Measurements from ENCODE around the gene ANKRD44. TPM values are rescaled to one million over a fixed set of nuclear protein-coding genes. Genes with fewer than 3 reads are reported as not detected.

ANKRD44 gene
- total RNA-seq, 2 donors from 2014 or later, result 7.0 to 7.9 TPM

GRCh38 chr2:197126630-197127352, 183.8 kb downstream of the ANKRD44 start:
- H3K27ac ChIP-seq, result no peak overlapping the region

GRCh38 chr2:197124639-197125390, 185.8 kb downstream of the ANKRD44 start:
- no peaks in the 10 kb centered on the region for H3K9me3 ChIP-seq
- intact Hi-C loops (cut with DNase I), result no loop called here
- no peak overlapping the region for H3K9ac ChIP-seq (ENCODE audit: low read depth in 2 of 2, low read length in 2 of 2)
- TF ChIP-seq CTCF (IDR thresholded peaks at IDR 0.05), result no peak
- DNase-seq, result no peak
- no peaks in the 10 kb centered on the region for H3K27me3 ChIP-seq
- no peaks in the 10 kb centered on the region for H3K4me1 ChIP-seq
- H3K27ac ChIP-seq, result no peak overlapping the region
- H3K36me3 ChIP-seq, result no peaks in the 10 kb centered on the region
- H3K4me3 ChIP-seq, result no peak overlapping the region

More at GRCh38 chr2:197126630-197127352, 183.8 kb downstream of the ANKRD44 start:
- Histone ChIP-seq H3K36me3 (no peaks in the 10 kb centered on the region), H3K9me3 (no peaks in the 10 kb centered on the region), H3K4me3 (no peak overlapping the region), H3K9ac (ENCODE audit: low read depth in 2 of 2, low read length in 2 of 2) (no peak overlapping the region), H3K27me3 (no peaks in the 10 kb centered on the region), H3K4me1 (no peaks in the 10 kb centered on the region)
- DNase-seq, result no peak
- no peak for TF ChIP-seq CTCF (IDR thresholded peaks at IDR 0.05)
- intact Hi-C loops (cut with DNase I), result no loop called here

- Histone ChIP-seq H3K9ac (ENCODE audit: low read depth in 2 of 2, low read length in 2 of 2) (no peak overlapping the region), H3K27me3 (no peaks in the 10 kb centered on the region), H3K4me3 (no peak overlapping the region), H3K27ac (no peak overlapping the region), H3K4me1 (no peaks in the 10 kb centered on the region), H3K9me3 (no peaks in the 10 kb centered on the region), H3K36me3 (no peaks in the 10 kb centered on the region)
- no peak for DNase-seq
- TF ChIP-seq CTCF (IDR thresholded peaks at IDR 0.05), result no peak
- intact Hi-C loops (cut with DNase I), result no loop called here
Measured at GRCh38 chr2:197122821-197123220, 187.8 kb downstream of the ANKRD44 start.

- no peak for DNase-seq
- no peak for TF ChIP-seq CTCF (IDR thresholded peaks at IDR 0.05)
- H3K36me3 ChIP-seq, result no peaks in the 10 kb centered on the region
- no peak overlapping the region for H3K27ac ChIP-seq
- no peak overlapping the region for H3K4me3 ChIP-seq
- no peaks in the 10 kb centered on the region for H3K9me3 ChIP-seq
- H3K9ac ChIP-seq (ENCODE audit: low read depth in 2 of 2, low read length in 2 of 2), result no peak overlapping the region
- intact Hi-C loops (cut with DNase I), result no loop called here
- H3K4me1 ChIP-seq, result no peaks in the 10 kb centered on the region
- no peaks in the 10 kb centered on the region for H3K27me3 ChIP-seq
Measured at GRCh38 chr2:197121756-197122385, 188.7 kb downstream of the ANKRD44 start.

- no peak overlapping the region for H3K4me3 ChIP-seq
- no peaks in the 10 kb centered on the region for H3K36me3 ChIP-seq
- no peaks in the 10 kb centered on the region for H3K27me3 ChIP-seq
- H3K27ac ChIP-seq, result no peak overlapping the region
- H3K9me3 ChIP-seq, result no peaks in the 10 kb centered on the region
- no peak overlapping the region for H3K9ac ChIP-seq (ENCODE audit: low read depth in 2 of 2, low read length in 2 of 2)
- intact Hi-C loops (cut with DNase I), result no loop called here
- DNase-seq, result no peak
- H3K4me1 ChIP-seq, result no peaks in the 10 kb centered on the region
- no peak for TF ChIP-seq CTCF (IDR thresholded peaks at IDR 0.05)
Measured at GRCh38 chr2:197121255-197121654, 189.3 kb downstream of the ANKRD44 start.

All from colonic mucosa (tissue), 4 donors.